ENCODE data around the gene TRIM69.
"Not testable (repeated sequence)": the region's sequence is repeated elsewhere in the genome, so short reads cannot be mapped to it uniquely, and the experiment has no call there.

The TRIM69 gene

GRCh38 chr15:44753345-44753744 lies 17.0 kb downstream of the TRIM69 start:
- TF ChIP-seq CTCF (IDR thresholded peaks at IDR 0.05; ENCODE audit: extremely low read depth, insufficient read depth, missing control alignments): no peak
- no peak for DNase-seq (ENCODE audit: low spot score)

GRCh38 chr15:44763187-44763586 lies 26.9 kb downstream of the TRIM69 start:
- in situ Hi-C loops (cut with MboI; ENCODE audit: low pct_unique_long_range_greater_than_20kb, low sequenced_read_pairs, unreplicated experiment): no loop called here
- no peak for DNase-seq (ENCODE audit: low spot score)
- no peak for TF ChIP-seq CTCF (IDR thresholded peaks at IDR 0.05; ENCODE audit: extremely low read depth, insufficient read depth, missing control alignments)

More at GRCh38 chr15:44753345-44753744, 17.0 kb downstream of the TRIM69 start:
- in situ Hi-C loops (cut with MboI; ENCODE audit: low pct_unique_long_range_greater_than_20kb, low sequenced_read_pairs, unreplicated experiment): no loop called here

GRCh38 chr15:44763848-44764247 lies 27.5 kb downstream of the TRIM69 start:
- in situ Hi-C loops (cut with MboI; ENCODE audit: low pct_unique_long_range_greater_than_20kb, low sequenced_read_pairs, unreplicated experiment): no loop called here
- DNase-seq (ENCODE audit: low spot score): no peak
- no peak for TF ChIP-seq CTCF (IDR thresholded peaks at IDR 0.05; ENCODE audit: extremely low read depth, insufficient read depth, missing control alignments)

GRCh38 chr15:44765036-44765435 lies 28.7 kb downstream of the TRIM69 start:
- no peak for TF ChIP-seq CTCF (IDR thresholded peaks at IDR 0.05; ENCODE audit: extremely low read depth, insufficient read depth, missing control alignments)
- no peak for DNase-seq (ENCODE audit: low spot score)
- in situ Hi-C loops (cut with MboI; ENCODE audit: low pct_unique_long_range_greater_than_20kb, low sequenced_read_pairs, unreplicated experiment): no loop called here

GRCh38 chr15:44769521-44769920 lies 33.2 kb downstream of the TRIM69 start:
- TF ChIP-seq CTCF (IDR thresholded peaks at IDR 0.05; ENCODE audit: extremely low read depth, insufficient read depth, missing control alignments): no peak
- in situ Hi-C loops (cut with MboI; ENCODE audit: low pct_unique_long_range_greater_than_20kb, low sequenced_read_pairs, unreplicated experiment): no loop called here
- DNase-seq (ENCODE audit: low spot score): no peak

GRCh38 chr15:44770715-44771114 lies 34.4 kb downstream of the TRIM69 start:
- in situ Hi-C loops (cut with MboI; ENCODE audit: low pct_unique_long_range_greater_than_20kb, low sequenced_read_pairs, unreplicated experiment); DNase-seq (ENCODE audit: low spot score): not testable (repeated sequence)

- in situ Hi-C loops (cut with MboI; ENCODE audit: low pct_unique_long_range_greater_than_20kb, low sequenced_read_pairs, unreplicated experiment): no loop called here
- TF ChIP-seq CTCF (IDR thresholded peaks at IDR 0.05; ENCODE audit: extremely low read depth, insufficient read depth, missing control alignments): no peak
- no peak for DNase-seq (ENCODE audit: low spot score)
Measured at GRCh38 chr15:44775953-44776352, 39.6 kb downstream of the TRIM69 start.
